GM20000 (cell line): ENCODE data around the gene MLLT6.

Experiments used
- DNase-seq: peaks from one replicate; pipeline ENCODE4 v3.0.0; 2012; ENCODE audit warnings: low spot score
- TF ChIP-seq, protein P1 (sequence below): IDR thresholded peaks from 2 replicates; pipeline ENCODE4 v1.5.1; 2012; ENCODE audit warnings: mild to moderate bottlenecking, control low read depth; ENCODE audit errors: extremely low read depth, missing control alignments

MLLT6 gene

DNA sequence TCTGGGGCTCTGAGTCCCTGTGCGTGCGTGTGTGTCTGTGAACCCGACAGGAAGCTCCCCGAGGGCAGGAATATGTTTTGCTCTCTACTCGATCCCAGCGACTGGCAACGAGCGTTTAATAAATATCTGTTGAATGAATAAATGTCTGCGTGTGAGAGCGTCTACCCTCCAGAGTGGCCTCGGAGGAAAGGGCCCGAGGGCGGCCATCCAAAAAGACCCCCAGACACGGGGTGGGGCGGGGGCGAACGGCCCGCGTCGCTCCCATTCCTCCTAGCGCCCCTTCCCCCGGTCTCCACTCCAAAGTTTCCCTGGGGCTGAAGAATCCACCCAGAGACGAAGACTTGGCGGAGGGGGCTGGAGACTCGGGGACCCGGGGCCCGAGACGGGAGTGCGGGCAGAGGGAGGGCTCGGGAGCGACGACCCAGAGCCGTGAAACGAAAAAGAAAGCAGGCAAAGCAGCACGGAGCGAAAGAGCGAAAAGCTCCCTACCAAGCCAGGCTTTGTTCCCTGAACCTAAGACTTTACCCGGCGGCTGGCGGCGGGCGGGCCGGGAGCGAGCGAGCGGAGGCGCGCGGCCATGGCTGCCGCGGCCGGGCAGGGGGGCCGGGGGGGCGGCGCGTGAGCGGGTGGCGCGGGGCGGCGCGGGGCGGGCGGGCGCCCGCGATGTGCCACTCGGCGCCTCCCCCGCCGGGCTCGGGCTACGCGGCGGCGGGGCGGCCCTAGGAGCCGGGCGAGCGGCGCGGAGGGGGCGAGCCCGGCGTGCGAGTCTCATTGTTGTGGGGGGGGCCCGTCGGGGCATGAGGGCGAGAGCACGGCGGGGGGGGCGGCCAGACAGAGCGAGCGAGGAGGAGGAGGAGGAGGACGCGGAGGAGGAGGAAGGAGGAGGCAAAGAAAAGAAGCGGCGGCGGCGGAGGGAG is at the start of gene MLLT6:
TSS of gene MLLT6 (plus strand) at position 668 of the 917 bp plus-strand sequence. CDS start 360 bp downstream, outside the sequence.
- DNase-seq = peak; percentile 87
- TF ChIP-seq, protein P1, sequence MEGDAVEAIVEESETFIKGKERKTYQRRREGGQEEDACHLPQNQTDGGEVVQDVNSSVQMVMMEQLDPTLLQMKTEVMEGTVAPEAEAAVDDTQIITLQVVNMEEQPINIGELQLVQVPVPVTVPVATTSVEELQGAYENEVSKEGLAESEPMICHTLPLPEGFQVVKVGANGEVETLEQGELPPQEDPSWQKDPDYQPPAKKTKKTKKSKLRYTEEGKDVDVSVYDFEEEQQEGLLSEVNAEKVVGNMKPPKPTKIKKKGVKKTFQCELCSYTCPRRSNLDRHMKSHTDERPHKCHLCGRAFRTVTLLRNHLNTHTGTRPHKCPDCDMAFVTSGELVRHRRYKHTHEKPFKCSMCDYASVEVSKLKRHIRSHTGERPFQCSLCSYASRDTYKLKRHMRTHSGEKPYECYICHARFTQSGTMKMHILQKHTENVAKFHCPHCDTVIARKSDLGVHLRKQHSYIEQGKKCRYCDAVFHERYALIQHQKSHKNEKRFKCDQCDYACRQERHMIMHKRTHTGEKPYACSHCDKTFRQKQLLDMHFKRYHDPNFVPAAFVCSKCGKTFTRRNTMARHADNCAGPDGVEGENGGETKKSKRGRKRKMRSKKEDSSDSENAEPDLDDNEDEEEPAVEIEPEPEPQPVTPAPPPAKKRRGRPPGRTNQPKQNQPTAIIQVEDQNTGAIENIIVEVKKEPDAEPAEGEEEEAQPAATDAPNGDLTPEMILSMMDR = no peak

DNA sequence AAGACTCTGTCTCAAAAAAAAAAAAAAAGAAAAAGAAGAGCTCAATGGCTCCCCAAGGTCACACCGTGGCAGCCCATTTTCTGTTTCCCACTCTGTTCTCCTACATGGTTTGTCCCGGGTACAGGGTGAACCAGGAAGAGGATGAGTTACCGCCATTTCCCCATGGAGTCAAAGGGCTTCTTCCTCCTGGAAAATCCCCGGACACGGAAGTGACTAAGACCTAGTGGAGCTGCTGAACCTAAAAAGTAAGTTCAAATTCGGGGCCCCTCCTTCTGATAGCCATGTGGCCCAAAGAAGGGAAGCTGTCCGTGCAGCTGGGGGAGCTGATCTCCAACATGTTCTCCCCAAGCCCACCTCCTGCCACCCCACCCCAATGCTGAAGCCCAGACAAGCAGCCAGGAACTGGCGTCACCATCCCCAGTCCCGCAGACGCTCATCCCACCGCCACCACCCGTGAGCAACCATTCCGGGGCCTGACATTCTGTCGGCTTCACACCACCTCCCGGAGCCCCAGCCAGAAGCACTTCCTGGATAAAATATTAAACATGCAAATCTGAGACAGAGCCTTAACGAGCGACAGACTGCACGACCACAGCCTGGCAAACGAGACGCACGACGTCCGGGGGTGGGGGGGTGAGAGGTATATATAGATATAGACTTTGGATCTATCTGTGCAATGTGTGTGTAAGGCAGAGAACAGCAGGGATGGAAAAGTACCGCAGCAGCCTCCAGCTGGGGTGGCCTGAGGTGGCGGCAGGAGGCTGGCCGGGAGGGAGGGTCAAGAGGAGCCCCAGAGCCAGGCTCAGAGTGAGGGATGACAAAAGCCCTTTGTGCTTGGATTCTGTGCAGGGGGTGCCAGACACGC is 47.9 kb upstream of the MLLT6 start:
- no peak for DNase-seq
- TF ChIP-seq, protein P1 = no peak

DNA sequence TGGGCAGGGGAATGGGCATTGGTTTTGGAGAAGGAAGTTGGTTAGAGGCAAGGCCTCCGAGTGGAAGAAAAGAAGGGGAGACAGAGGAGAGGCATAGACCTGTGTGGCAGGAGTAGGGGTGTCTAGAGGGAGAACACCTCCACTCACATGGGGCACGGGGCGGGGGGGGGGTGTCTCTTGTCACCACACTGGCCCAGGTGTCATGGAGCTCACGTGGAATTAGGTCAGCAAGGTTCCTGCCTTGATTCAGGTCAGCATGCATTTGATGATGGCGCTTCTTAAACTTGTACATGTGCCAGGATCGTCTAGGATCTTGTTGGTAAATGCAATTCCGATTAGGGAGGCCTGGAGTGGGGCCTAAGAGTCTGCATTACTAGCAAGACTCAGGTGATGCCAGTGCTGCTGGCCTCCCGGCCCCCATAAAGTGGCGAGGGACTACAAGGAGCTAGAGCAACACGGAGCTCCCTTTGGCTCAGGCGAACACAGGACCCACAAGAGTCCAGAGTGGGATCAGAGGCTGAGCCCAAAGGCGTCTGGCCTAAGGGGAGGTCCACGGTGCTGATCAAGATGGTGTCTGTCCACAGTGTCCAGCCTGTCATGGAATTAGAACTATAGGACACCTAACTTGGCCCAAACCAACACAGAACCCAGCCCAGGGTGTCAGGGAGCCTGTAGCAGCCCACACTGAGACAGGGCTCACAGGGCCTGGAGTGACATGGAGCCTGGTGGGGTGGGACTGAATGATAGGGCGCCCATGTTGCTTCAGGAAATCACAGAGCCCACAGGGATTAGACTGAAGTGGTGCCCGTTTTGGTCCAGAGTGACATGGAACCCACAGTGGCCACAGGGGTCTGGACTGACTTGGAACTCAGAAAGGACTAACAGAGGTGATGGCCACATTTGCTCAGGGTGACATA is 47.0 kb upstream of the MLLT6 start:
- TF ChIP-seq, protein P1 = no peak
- DNase-seq = no peak

DNA sequence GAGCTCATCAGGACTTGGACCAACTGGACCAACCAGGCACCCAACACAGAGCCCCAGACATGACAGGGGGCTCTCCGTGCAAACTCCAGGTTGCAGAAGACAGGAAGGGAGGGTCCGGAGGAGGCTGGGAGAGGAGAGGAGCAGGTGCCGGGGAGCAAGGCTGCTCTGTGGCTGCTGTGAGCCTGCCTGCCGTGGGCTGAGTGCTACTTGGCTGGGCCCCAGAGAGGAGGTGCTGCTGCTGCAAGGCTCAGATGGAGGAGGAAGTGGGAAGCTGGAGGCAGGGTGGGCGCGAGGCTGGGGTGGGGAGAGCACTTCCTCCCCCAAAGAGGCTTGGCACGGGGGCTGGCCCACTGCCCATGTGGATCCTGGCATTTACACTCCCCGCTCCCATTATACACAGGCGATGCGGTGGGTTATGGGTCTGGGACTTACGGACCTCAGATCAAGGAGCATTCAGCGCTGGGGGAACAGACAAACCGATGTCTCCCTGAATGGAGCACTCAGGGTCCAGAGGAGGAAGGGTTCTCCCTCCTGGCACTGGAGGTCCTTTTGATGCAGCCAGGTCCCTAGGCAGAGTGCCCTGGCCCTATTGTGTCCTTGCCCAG is 46.2 kb upstream of the MLLT6 start:
- DNase-seq = no peak
- TF ChIP-seq, protein P1 = no peak

DNA sequence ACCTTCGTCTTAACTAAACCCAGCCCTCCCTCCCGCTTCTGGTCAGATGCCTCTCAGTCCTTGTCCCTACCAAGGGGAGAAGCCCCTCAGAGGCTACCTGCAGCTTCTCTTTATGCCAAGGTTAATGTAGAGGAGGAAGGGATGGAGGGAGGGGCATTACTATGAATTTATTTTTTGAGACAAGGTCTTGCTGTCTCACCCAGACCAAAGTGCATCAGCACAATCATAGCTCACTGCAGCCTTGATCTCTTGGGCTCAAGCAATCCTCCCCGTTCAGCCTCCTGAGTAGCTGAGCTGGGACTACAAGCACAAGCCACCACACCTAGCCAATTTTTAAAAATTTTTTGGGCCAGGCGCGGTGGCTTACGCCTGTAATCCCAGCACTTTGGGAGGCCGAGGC is 45.7 kb upstream of the MLLT6 start:
- TF ChIP-seq, protein P1 = no peak
- DNase-seq = no peak

DNA sequence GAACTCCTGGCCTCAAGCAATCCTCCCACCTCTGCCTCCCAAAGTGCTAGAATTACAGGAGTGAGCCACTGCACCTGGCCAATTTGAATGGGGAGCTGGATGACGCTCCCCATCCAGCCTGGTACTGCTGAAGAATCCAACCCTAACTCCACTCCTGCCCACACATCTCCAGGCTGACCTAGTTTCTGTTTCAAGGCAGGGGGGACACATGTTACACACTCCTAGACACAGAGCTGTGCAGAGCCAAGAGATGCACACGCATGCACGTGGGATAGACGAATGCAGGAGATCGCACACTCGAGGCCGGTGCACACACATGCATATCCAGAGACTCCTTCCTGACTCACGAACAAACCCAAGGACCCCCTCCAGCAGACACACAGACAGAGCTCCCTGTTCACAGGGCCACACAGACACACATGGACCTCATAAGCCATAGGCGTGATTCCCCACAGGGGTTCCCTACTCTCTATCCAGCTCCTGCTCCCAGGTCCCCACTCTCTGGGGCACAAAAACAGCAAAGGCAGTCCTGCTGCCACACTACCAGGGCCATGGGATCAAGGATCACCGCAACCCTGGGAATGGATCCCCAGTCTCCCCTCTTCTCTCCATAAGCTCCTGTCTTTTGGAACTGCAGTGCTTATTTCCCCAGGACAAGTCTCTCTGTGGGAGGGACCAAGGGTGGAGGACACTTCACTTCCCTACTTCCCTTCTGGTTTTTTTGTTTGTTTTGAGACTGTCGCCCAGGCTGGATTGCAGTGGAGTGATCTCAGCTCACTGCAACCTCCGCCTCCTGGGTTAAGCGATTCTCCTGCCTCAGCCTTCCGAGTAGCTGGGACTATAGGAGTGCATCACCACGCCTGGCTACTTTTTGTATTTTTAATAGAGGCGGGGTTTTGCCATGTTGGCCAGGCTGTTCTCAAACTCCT is 44.7 kb upstream of the MLLT6 start:
- no peak for DNase-seq
- TF ChIP-seq, protein P1 = no peak
